ENCODE measurements around the gene ZNF41.

GRCh38 chrX:47422444-47422843 lies 60.6 kb downstream of the ZNF41 start:
- TF ChIP-seq EZH2 (IDR thresholded peaks at IDR 0.05; ENCODE audit: low read depth, low read length, severe bottlenecking) (no peak), CTCF (IDR thresholded peaks at IDR 0.05; ENCODE audit: control extremely low read depth in 1 of 3, insufficient read depth in 1 of 3, low read depth in 1 of 3, low read length in 3 of 3) (no peak), TBP (IDR thresholded peaks at IDR 0.05; ENCODE audit: low read depth, low read length) (no peak), SP4 (IDR thresholded peaks at IDR 0.05; ENCODE audit: low read length) (no peak), EP300 (IDR thresholded peaks at IDR 0.05; ENCODE audit: borderline replicate concordance in 1 of 2, low read depth in 2 of 2, low read length in 2 of 2) (no peak), POLR2AphosphoS5 (IDR thresholded peaks at IDR 0.05; ENCODE audit: low read depth, low read length) (no peak), CHD1 (IDR thresholded peaks at IDR 0.05; ENCODE audit: low read depth, low read length) (no peak), YY1 (IDR thresholded peaks at IDR 0.05; ENCODE audit: low read depth, low read length) (no peak), ZNF274 (IDR thresholded peaks at IDR 0.05; ENCODE audit: borderline replicate concordance, extremely low read depth, low read length) (no peak), TAF1 (IDR thresholded peaks at IDR 0.05; ENCODE audit: low read depth, low read length) (no peak), RAD21 (IDR thresholded peaks at IDR 0.05 in 1 of 2, conservative IDR thresholded peaks at IDR 0.05 in 1 of 2; ENCODE audit: low read depth in 2 of 2, low read length in 2 of 2) (no peak), POLR2A (IDR thresholded peaks at IDR 0.05; ENCODE audit: control extremely low read depth in 1 of 2, low read depth in 2 of 2, low read length in 2 of 2) (no peak)

Data from H1 (cell line).